Effector memory CD4-positive, alpha-beta T cell (primary cell): ENCODE data around the gene RBM14.
"Not testable (repeated sequence)": the region's sequence is repeated elsewhere in the genome, so short reads cannot be mapped to it uniquely, and the experiment has no call there.

Source experiments
- DNase-seq, 3 donors: peaks; one replicate each; pipeline ENCODE4 v3.0.0-alpha.2; 2020
- H3K27ac ChIP-seq: 2 replicates; pipeline ENCODE4 v1.7.0; 2013; ENCODE audit warnings: mild to moderate bottlenecking, low read length, moderate library complexity; ENCODE audit not compliant: insufficient read depth, poor library complexity, severe bottlenecking
- H3K27me3 ChIP-seq: replicated peaks from 2 replicates; pipeline ENCODE4 v1.7.0; 2013; ENCODE audit warnings: mild to moderate bottlenecking, low read length; ENCODE audit not compliant: insufficient read depth, control insufficient read depth, poor library complexity, severe bottlenecking
- H3K36me3 ChIP-seq: 2 replicates; pipeline ENCODE4 v1.7.0; 2013; ENCODE audit warnings: mild to moderate bottlenecking, low read length, moderate library complexity; ENCODE audit not compliant: control insufficient read depth, insufficient read depth
- H3K4me1 ChIP-seq: 2 replicates; pipeline ENCODE4 v1.7.0; 2013; ENCODE audit warnings: low read length, mild to moderate bottlenecking; ENCODE audit not compliant: control insufficient read depth, insufficient read depth, poor library complexity, severe bottlenecking
- H3K4me3 ChIP-seq: 2 replicates; pipeline ENCODE4 v1.7.0; 2013; ENCODE audit warnings: low read length, low read depth, mild to moderate bottlenecking; ENCODE audit not compliant: insufficient read depth, poor library complexity, severe bottlenecking
- H3K9me3 ChIP-seq: 2 replicates; pipeline ENCODE4 v1.7.0; 2013; ENCODE audit warnings: mild to moderate bottlenecking, low read length, moderate library complexity; ENCODE audit not compliant: control insufficient read depth

RBM14 gene

DNA sequence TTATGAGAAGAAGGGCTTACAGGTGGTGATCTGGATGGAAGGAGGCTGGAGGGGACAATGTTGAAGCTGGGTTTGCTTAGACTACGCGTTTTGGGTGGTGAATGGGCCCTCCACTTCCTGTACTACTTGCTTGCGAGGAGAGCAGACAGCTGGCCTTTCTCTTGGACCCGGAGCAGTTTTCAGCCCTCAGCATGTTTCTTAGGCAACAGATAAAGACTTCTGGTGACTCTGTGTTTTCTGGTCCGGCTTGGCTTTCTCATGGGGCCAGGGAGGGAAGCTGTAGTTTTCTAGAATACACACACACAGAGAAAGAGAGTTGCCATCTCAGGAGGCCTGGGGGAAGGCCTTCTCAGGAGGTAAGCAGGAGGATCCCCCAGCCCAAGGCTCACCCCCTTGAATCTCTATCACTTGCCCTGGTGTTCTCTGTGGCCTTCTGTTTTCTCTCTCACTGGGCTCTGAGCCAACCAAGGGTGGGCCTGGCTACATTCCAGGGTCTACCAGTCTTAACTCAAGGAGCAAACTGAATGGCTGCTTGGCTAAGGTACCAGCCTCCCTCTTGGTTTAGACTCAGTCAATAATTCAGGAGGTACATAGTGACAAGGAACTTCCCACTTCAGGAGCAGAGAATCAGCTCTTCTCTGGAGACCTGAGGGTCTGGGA is 21.1 kb upstream of the RBM14 start:
- peaks cover 13% of the 10 kb centered on the region for H3K36me3 ChIP-seq
- H3K27ac ChIP-seq = no peak overlapping the region
- DNase-seq = no peak
- H3K27me3 ChIP-seq = no peaks in the 10 kb centered on the region
- no peak overlapping the region for H3K4me3 ChIP-seq
- peaks cover 11% of the 10 kb centered on the region for H3K4me1 ChIP-seq
- no peaks in the 10 kb centered on the region for H3K9me3 ChIP-seq

DNA sequence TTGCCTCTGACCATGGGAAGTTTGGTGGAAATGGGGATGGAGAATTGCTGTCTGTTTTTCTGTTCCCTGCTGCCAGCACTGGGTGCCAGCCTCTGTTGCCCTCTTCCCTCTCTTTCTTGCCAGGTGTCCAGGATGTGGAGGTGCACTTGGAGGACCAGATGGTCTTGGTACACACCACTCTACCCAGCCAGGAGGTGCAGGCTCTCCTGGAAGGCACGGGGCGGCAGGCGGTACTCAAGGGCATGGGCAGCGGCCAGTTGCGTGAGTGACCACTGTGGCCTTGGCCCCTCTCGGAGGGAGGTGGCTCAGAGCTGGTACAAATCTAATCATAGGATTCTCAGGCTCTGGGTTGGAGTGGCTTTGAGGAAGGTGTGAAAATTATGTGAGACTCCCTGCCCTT is 17.4 kb upstream of the RBM14 start:
- Histone ChIP-seq H3K27me3 (no peaks in the 10 kb centered on the region), H3K4me3 (no peak overlapping the region), H3K4me1 (no peaks in the 10 kb centered on the region), H3K9me3 (no peaks in the 10 kb centered on the region), H3K27ac (no peak overlapping the region), H3K36me3 (peaks cover 16% of the 10 kb centered on the region)
- DNase-seq = no peak

DNA sequence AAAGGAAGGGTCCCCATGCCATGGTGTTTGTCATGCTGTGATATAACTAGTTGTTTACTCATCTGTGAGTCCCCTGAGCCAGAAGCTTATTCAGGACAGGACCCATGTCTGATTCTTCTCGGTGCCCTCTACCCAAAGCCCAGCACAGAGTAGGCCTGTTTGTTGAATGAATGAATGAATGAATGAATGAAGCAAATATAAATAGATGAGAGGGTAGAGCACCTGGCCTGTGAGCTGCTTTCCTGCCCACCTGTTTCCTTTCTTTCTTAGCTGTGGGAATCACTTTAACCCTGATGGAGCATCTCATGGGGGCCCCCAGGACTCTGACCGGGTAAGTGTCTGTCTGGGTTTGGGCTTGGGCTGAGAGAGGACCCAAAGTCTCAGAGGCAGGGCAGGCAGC is 16.2 kb upstream of the RBM14 start:
- Histone ChIP-seq H3K27ac (no peak overlapping the region), H3K36me3 (peaks cover 16% of the 10 kb centered on the region), H3K4me1 (no peaks in the 10 kb centered on the region), H3K9me3 (no peaks in the 10 kb centered on the region), H3K27me3 (no peaks in the 10 kb centered on the region), H3K4me3 (no peak overlapping the region)
- DNase-seq = no peak

DNA sequence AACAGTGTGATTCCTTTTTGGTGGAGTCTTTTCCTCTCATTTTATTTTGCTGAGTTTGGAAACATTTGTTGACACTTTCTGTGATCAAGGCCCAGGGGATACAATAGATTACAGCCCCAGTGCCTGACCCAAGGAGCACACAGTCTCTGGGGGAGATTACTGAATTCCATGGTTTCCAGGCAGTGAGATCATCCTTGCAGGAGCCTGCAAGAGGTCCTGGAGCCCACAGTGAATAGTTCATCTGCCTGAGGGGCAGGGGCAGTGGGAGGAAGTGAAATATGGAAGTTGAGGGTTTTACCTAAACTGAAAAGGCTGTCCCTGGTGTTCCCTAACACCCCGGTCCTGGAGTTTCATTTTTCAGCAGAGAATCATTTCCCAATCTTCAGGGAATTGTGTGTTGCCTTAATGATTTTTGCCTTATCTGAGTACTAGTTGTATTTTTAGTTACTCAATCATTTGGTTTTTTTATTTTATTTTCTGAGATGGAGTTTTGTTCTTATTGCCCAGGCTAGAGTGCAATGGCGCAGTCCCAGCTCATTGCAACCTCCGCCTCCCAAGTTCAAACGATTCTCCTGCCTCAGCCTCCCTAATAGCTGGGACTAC is 15.7 kb upstream of the RBM14 start:
- Histone ChIP-seq H3K4me3 (no peak overlapping the region), H3K36me3 (peaks cover 20% of the 10 kb centered on the region), H3K4me1 (no peaks in the 10 kb centered on the region), H3K27ac (no peak overlapping the region), H3K9me3 (no peaks in the 10 kb centered on the region), H3K27me3 (no peaks in the 10 kb centered on the region)
- no peak for DNase-seq

DNA sequence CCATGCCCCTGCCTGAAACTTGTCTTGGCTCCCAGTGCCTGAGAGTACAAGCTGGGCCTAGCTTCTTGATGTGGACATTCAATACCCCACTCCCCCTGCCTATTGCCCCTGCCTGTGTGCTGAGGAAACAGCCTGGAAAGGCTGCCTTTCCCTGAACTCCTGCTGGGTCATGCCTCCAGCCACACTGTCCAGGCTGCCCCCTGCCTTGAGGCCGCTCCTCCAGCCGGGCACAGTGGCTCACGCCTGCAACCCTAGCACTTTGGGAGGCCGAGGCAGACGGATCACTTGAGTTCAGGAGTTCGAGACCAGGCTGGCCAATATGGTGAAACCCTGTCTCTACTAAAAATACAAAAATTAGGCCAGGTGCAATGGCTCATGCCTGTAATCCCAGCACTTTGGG is 13.4 kb upstream of the RBM14 start:
- Histone ChIP-seq H3K4me1 (no peaks in the 10 kb centered on the region), H3K4me3 (no peak overlapping the region), H3K27me3 (no peaks in the 10 kb centered on the region), H3K36me3 (peaks cover 22% of the 10 kb centered on the region), H3K27ac (no peak overlapping the region), H3K9me3 (no peaks in the 10 kb centered on the region)
- DNase-seq = no peak

DNA sequence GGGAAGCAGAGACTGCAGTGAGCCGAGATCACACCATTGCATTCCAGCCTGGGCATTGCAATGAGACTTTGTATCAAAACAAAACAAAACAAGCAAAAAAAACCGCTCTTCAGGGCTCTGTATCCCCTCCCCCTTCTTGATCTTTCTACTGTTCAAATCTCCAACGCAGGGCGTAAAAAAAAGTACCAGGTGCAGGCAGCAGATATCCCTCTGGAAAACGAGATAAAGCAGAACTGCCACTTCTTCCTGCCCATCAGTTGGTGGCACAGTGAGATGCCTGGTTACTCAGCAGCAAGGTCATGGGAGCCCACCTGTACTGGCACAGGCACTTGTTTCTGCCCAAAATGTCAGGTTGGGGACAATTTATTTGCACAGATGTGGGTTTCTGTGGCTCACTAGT is 12.3 kb upstream of the RBM14 start:
- no peaks in the 10 kb centered on the region for H3K4me1 ChIP-seq
- no peak overlapping the region for H3K4me3 ChIP-seq
- H3K27me3 ChIP-seq = no peaks in the 10 kb centered on the region
- no peak overlapping the region for H3K27ac ChIP-seq
- H3K9me3 ChIP-seq = no peaks in the 10 kb centered on the region
- no peak for DNase-seq
- H3K36me3 ChIP-seq = peaks cover 19% of the 10 kb centered on the region

DNA sequence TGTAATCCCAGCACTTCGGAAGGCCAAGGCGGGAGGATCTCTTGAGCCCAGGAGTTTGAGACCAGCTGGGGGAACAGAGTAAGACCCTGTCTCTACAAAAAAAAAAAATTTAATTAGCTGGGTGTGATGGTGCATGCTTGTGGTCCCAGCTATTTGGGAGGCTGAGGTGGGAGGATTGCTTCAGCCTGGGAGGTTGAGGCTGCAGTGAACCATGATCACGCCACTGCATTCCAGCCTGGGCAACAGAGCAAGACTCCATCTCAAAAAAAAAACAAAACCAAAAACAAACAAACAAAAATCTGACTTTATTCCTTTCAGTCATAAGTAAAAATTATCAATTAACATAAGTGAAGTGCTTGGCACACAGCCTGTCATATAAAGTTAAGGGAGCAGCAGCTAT is 9.8 kb upstream of the RBM14 start:
- not testable (repeated sequence) for H3K36me3 ChIP-seq

DNA sequence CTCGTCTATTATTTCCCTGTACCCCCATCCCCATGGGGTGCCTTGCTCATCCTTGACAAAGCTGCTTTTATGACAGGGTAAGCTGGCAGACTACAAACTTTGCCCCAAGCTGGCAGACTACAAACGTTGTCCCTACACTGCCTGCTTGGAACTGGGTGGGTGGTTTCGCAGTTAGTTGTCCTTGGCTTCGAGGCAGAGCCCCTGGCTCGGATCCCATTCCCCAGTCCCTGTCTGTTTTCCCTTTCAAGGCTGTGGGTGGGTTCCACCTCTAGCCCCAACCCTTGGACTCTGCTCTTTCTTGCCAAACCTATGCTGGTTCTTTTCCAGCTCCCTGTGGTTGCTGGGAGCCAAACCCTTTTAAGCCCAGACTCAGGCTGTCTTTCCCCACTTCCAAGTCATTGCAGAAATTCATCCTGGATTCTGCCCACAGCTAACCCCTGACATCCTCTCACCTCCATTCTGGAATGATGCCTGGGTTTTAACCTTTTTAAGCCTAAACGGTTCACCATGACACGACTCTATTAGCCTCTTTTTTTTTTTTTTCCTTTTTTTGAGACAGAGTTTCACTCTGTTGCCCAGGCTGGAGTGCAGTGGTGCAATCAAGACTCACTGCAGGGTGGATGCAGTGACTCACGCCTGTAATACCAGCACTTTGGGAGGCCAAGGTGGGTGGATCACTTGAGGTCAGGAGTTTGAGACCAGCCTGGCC is 9.2 kb upstream of the RBM14 start:
- no peak overlapping the region for H3K4me3 ChIP-seq
- no peaks in the 10 kb centered on the region for H3K9me3 ChIP-seq
- no peaks in the 10 kb centered on the region for H3K27me3 ChIP-seq
- no peak for DNase-seq
- H3K4me1 ChIP-seq = no peaks in the 10 kb centered on the region
- no peak overlapping the region for H3K27ac ChIP-seq
- H3K36me3 ChIP-seq = peaks cover 6% of the 10 kb centered on the region

More for the DNA sequence above, 9.8 kb upstream of the RBM14 start:
- not testable (repeated sequence) for H3K4me1 ChIP-seq, H3K27me3 ChIP-seq, H3K9me3 ChIP-seq, H3K4me3 ChIP-seq, DNase-seq, H3K27ac ChIP-seq

DNA sequence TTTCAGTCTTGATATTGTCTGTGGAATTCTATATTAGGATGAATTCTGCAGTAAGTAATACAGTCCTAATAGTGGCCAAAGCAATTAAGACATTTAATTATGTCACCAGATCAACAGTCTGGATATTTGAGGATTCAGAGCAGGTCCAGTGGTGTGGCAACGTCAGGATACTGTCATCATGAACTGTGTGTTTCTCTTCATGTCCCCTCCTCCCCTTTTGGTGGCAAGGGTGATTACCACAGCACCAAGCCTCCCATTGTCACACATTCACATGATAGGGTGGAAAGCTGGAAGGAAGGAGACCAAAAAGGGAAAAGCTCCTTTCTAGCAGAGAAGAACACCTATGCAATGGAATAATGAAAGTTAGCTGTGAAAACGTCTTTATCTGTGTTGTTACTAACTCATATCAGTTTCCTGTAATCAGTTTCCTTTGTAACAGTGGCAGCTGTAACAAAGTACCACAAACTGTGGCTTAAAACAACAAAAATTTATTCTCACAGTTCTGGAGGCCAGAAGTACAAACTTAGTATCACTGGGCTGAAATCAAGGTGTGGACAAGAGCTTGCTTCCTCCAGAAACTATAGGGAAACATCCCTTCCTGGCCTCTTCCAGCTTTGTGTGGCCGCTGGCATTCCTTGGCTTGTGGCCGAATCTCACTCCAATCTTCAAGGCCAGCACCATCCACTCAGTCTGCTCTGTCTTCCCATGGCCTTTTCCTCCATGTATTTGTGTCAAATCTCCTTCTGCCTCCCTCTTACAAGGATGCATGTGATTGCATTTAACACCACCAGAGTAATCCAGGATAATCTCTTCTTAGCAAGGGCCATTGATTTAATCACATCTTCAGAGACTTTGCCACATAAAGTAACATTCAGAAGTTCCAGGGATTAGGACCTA is 6.5 kb upstream of the RBM14 start:
- Histone ChIP-seq H3K27me3 (no peaks in the 10 kb centered on the region), H3K4me1 (no peaks in the 10 kb centered on the region), H3K36me3 (peaks cover 6% of the 10 kb centered on the region), H3K4me3 (no peak overlapping the region), H3K9me3 (no peaks in the 10 kb centered on the region), H3K27ac (peak overlapping the region; percentile 2)
- DNase-seq = no peak
